Stimulated activated CD8-positive, alpha-beta memory T cell treated with anti-CD3 and anti-CD28 coated beads, Interleukin-7, amount 100 ng/mL, for 1 hour (primary cell): ENCODE data around the gene RABGEF1.
"Not testable (repeated sequence)": the region's sequence is repeated elsewhere in the genome, so short reads cannot be mapped to it uniquely, and the experiment has no call there.

Experiments
- DNase-seq, 2 donors: peaks; one replicate each; pipeline ENCODE4 v3.0.0-alpha.2; 2020; ENCODE audit warnings: low read depth in 2 of 2

Gene RABGEF1

GRCh38 chr7:66815186-66815875 is 74.8 kb downstream of the RABGEF1 start:
- DNase-seq: not testable (repeated sequence)

DNA sequence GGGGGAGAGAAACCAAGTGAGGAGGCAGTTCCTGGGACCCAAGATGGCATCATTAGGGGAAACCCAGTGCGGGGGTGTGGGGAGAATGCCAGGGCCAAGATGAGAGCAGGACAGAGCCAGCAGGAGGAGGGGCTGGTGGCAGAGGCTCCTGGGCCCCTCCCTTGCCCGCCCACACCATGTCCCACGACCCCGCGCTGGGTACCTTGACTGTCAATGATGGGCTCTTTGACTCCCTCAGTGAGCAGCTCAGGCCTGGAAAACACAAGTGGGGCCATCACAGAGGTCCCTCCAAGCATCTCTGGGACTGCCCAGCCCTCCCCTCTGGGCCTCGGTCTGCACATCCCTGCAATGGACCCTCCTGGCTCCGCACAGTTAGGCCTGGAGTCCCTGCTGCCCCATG is 75.4 kb downstream of the RABGEF1 start:
- no peak for DNase-seq

DNA sequence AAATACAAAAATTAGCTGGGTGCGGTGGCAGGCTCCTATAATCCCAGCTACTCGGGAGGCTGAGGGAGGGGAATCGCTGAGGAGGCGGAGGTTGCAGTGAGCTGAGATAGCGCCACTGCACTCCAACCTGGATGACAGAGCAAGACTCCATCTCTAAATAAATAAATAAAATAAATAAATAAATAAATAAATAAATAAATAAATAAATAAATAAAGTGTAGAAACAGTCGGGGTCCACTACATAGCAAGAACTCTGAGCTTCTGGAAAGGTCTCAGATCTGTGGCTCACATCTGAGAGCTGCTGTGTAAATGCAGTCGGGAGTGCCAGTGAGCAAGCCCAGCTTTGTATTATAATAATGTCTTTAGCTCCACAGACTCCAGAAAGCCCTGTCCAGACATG is 76.1 kb downstream of the RABGEF1 start:
- DNase-seq: not testable (repeated sequence)

GRCh38 chr7:66817208-66817795 is 76.8 kb downstream of the RABGEF1 start:
- DNase-seq: not testable (repeated sequence)

DNA sequence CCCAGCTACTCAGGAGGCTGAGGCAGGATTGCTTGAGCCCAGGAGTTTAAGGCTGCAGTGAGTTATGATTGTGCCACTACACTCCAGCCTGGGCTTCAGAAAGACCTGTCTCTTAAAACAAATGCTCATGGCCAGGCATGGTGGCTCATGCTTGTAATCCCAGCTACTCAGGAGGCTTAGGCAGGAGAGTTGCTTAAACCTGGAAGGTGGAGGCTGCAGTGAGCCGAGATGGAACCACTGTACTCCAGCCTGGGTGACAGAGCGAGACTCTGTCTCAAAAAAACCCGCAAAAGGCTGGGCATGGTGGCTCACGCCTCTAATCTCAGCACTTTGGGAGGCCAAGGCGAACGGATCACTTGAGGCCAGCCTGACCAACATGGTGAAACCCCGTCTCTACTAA is 77.4 kb downstream of the RABGEF1 start:
- DNase-seq: not testable (repeated sequence)

- DNase-seq: no peak
These were observed 83.5 kb downstream of the RABGEF1 start for GRCh38 chr7:66824041-66824440.

GRCh38 chr7:66825538-66825937 is 85.0 kb downstream of the RABGEF1 start:
- not testable (repeated sequence) for DNase-seq

- no peak for DNase-seq
These were observed 86.1 kb downstream of the RABGEF1 start for GRCh38 chr7:66826649-66827048.

GRCh38 chr7:66830976-66831375 is 90.4 kb downstream of the RABGEF1 start:
- not testable (repeated sequence) for DNase-seq

DNA sequence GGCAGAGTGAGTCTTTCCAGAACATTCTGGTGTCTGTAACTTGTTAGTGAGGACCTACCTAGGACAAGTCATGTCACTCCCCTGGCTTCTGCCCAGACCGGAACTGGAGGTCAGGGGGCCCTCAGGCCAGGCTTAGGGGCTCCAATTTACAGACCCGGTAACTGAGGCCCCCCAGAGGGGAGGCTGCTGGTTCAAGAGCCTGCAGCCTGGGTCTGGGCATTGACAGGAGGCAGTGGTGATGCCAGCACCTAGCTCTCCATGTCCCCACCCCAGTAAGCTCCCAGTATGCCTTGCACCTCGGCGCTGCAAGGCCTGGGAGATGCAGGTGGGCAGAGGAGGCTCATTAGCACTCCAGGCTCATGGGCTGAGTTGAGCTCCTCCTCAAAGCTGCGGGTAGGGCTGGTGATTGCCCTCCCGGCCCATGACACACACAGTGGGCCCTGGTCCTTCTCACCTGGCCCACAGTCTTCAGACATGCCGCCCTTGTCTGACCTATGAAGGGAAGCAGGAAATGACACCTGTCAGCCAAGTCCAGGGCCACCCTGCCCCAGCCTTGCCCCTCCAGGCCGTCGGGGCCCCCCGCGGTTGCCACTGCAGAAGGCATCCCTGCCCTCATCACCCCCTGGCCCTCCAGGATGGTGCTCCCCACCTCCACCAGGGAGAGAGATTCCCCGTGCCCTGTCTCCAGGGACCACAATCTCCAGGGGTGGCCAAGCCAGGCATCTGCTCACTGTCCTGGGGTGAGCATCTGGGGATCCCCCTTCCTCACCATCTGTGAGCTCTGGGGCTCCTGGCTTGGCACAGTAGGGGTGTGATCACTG is 92.2 kb downstream of the RABGEF1 start:
- DNase-seq: no peak

DNA sequence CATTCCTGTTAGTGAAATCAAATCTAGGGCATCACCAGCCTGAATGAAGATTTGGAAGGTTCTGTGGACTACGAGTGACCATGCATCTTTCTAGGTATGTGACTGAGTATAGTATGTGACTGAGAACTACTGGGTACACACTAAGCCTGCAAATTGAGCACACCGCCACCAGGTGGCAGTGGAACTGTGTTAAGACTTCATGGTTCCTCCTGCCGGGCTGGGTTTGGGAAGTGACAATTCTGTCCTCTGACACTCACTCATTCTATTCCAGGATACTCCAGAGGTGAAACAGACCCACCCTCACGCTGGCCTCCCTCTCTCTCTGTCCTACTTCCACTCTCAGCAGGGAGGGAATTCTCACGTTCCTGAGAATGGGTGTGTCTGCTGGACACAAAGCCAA is 96.5 kb downstream of the RABGEF1 start:
- no peak for DNase-seq

GRCh38 chr7:66837661-66838060 is 97.1 kb downstream of the RABGEF1 start:
- no peak for DNase-seq

- DNase-seq: no peak
These were observed 99.3 kb downstream of the RABGEF1 start for GRCh38 chr7:66839814-66840213.

GRCh38 chr7:66840316-66840715 is 99.8 kb downstream of the RABGEF1 start:
- no peak for DNase-seq

GRCh38 chr7:66841898-66842297 is 101.4 kb downstream of the RABGEF1 start:
- no peak for DNase-seq

DNA sequence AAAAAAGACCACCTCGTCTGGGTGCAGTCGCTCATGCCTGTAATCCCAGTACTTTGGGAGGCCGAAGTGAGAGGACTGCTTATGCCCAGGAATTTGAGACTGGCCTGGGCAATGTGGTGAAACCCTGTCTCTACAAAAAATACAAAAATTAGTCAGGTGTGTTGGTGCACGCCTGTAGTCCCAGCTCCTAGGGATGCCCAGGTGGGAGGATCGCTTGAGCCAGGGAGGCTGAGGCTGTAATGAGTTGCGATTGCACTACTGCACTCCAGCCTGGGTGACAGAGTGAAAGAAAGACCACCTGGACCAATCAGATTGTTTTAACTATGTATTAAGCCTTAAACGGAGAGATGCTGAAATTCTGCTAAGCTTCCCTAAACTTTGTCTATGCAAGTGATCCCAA is 103.0 kb downstream of the RABGEF1 start:
- DNase-seq: not testable (repeated sequence)

GRCh38 chr7:66844552-66845378 is 104.2 kb downstream of the RABGEF1 start:
- peak; percentile 98 to 99 for DNase-seq

- no peak for DNase-seq
These were observed 105.0 kb downstream of the RABGEF1 start for GRCh38 chr7:66845379-66846095.

DNA sequence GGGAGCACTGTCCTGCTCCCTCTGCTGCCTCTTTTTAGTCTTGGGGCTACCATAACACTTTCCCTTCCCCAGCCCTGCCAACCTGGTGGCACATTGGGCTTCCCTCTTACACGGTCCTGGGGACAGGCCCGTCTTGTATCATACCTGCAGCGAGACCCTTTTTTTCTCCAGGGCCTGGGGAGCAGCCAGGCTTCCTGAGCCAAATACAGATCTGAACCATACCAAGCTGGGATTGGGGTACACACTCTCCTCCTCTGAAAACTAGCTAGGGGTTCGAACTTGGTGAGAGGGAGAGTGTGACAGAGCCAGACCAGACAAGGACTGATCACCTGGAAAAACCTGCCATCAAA is 105.5 kb downstream of the RABGEF1 start:
- not testable (repeated sequence) for DNase-seq

DNA sequence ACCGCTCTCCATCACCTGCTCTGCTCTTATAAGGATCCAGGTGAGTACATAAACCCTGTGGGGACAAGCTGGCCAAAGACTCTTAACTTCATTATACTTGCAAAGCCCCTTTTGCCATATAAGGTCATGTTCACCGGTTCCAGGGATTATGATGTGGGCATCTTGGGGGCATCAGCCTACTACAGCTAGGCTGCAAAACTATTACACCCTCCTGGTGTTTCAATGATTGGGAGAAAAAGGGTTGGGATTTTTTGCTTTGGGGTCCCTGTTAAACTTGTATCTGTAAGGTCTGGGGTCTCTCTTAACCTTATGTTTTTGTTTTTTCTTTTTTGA is 107.0 kb downstream of the RABGEF1 start:
- not testable (repeated sequence) for DNase-seq
